ENCODE measurements around the gene CFAP70.
A peak's percentile ranks its signal among the peaks of the same experiment; 100 is the strongest.
"Not testable (repeated sequence)": the region's sequence is repeated elsewhere in the genome, so short reads cannot be mapped to it uniquely, and the experiment has no call there.

Gene CFAP70

GRCh38 chr10:73358331-73359279 is at the start of gene CFAP70:
CFAP70 (minus strand) TSS chr10:73358864; CDS start chr10:73354796, 4,068 bp downstream.
- DNase-seq (ENCODE audit: low spot score) = peak; percentile 93

- no peak for DNase-seq (ENCODE audit: low spot score)
These were observed 49.4 kb upstream of the CFAP70 start for GRCh38 chr10:73408061-73408460.

DNA sequence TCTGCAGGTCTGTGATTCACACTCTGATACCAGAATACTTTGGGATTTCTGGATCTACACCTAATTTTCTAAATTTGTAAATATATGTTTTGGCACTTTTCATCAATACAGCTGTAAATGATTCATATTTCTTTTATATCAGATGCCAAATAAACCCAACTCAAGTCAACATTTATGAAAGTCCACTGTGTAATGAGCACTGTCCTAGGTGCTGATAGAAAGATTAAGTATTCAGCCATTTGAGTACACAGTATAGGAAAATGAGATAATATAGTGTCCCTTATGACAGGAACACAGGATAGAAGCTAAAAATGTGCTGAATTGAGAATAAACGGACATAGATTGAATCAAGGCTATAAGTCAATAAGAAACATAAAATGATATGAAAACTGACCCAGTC is 48.8 kb upstream of the CFAP70 start:
- no peak for DNase-seq (ENCODE audit: low spot score)

DNA sequence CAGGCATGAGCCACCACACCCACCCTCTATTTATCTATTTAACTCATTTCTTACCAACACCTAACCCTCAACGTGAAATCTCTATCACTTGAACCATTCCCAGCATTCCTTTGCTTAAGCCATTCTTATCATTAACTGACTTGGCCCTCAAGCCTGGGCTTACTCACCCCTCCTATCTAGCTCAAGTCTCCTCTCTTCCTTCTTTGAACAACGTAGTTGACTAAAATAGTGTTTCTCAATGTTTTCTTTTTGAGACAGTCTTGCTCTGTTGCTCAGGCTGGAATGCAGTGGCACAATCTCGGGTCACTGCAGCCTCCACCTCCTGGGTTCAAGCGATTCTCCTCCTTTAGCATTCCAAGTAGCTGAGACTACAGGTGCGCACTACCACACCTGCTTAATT is 48.2 kb upstream of the CFAP70 start:
- no peak for DNase-seq (ENCODE audit: low spot score)

DNA sequence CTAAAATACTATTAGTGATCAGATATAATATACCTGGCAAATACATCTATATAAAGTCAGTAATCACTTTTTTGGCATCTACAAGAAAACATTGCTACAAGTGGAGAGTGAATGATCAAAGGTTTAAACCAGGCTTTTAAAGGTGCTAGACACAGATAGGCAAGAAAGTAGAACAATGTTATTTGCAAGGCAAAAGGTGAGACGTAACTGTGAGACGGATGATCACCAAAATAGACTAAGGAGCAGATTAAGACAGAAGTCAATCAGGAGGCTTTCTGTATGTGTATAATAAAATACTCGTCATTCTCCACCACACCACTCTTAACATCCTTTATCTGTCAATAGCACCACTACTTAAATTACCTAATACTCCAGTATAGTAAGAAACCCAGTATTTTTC is 46.9 kb upstream of the CFAP70 start:
- no peak for DNase-seq (ENCODE audit: low spot score)

DNA sequence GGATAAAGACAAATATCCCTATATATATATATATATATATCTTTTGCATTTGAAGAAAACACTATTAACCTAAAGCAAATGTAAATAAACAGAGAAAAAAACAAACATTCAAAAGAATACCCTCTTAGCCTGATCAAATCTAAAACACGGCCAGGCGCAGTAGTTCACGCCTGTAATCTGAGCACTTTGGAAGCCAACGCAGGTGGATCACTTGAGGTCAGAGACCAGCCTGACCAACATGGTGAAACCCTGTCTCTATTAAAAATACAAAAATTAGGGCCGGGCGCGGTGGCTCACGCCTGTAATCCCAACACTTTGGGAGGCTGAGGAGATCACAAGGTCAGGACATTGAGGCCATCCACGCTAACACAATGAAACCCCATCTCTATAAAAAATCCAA is 46.0 kb upstream of the CFAP70 start:
- DNase-seq (ENCODE audit: low spot score) = no peak

GRCh38 chr10:73401636-73402035 is 43.0 kb upstream of the CFAP70 start:
- no peak for DNase-seq (ENCODE audit: low spot score)

DNA sequence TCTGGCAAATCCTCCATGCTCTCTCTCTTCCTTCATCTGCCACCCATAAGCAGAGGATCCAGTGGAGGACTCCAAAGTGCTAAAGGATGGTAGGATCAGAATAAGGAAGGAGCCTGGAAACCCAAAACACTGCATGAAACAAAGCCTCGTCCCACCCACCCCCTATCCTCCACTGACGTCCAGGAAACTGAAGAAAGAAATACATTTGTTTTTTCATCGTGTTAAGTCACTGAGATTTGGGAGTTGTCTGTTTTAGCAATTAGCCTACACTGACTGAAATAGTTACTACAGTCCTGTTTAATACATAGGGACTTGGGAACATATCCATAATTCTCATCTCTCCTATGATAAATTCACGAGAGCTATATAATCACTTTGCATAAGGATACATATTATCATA is 40.4 kb upstream of the CFAP70 start:
- DNase-seq (ENCODE audit: low spot score) = no peak

DNA sequence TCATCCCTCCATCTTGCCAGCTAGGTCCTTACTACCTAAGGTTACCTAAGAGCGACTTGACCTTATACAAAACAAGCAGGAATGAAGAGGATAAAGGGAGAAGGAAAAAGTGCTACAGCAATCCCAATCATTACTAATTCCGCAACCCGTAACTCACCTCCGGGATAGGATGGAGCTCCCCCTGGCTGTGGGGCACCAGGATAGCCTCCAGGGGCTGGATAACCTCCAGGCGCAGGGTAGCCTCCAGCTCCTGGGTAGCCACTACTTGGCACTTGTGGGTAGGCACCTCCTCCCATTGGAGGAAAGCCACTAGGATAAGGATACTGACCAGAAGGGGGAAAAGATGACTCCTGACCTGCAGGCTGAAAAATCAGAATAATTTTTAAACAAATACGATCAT is 39.4 kb upstream of the CFAP70 start:
- DNase-seq (ENCODE audit: low spot score) = no peak

DNA sequence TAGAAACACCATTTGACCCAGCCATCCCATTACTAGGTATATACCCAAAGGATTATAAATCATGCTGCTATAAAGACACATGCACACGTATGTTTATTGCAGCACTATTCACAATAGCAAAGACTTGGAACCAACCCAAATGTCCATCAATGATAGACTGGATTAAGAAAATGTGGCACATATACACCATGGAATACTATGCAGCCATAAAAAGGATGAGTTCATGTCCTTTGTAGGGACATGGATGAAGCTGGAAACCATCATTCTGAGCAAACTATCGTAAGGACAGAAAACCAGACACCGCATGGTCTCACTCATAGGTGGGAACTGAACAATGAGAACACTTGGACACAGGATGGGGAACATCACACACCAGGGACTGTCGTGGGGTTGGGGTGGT is 35.7 kb upstream of the CFAP70 start:
- DNase-seq (ENCODE audit: low spot score) = not testable (repeated sequence)

DNA sequence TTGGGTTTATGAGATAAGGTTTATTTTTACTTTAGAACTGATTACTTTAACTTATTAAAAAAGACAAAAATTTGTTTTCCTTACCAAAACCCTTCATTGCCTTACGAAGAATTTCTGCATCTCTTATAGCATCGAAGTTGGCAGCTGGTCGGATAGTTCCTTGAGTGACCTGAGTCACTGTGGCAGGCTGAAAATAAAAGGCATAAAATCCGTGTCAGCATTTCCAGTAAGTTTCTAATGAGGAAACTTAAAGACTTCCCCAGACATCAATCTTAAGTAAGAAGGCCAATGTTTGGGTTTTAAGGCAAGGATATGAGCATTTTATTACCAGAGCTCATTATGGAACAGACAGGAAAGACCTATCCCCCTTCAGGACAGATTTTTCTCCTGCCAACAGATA is 29.6 kb upstream of the CFAP70 start:
- no peak for DNase-seq (ENCODE audit: low spot score)

DNA sequence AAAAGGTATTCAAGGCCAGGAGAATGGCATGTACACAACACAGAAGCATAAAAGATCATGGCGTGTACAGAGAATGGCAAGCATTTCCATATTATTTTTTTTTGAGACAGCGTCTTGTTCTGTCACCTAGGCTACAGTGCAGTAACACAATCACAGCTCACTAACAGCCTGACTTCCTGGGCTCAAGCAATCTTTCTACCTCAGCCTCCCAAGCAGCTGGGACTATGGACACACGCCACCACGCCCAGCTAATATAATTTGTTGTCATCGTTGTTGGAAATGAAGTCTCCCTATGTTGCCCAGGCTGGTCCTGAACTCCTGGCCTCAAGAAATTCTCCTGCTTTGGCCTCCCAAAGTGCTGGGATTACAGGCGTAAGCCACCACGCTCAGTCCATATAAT is 27.9 kb upstream of the CFAP70 start:
- no peak for DNase-seq (ENCODE audit: low spot score)

DNA sequence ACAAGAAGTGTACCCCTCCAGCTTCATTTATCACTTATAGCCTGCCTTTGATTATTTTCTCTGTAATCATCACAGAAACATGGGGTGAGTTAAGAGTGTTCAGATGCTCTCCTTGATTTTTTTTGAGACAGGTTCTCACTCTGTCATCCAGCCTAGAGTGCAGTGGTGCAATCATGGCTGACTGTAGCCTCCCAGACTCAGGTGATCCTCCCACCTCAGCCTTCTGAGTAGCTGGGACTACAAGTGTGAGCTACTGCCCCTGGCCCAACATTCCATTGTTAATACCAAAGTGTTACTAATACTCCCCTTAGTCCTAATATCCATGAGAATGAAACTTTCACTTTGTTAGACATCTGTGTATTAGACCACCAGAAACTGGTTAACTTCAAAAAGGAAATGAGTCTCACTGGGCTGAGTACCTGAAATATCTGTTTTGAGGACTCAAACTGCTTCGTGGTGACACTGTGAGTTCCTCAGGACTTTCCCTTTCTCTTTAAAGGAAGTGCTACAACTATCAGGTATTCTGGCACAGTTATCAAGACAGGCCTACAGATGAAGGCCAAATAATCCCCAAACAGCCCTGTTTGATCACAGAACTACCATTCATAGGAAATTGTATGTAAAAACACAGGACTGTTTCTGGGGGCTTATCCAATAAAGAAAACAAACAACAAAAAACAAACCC is 20.5 kb upstream of the CFAP70 start:
- DNase-seq (ENCODE audit: low spot score) = no peak

- DNase-seq (ENCODE audit: low spot score) = no peak
These were observed 18.0 kb upstream of the CFAP70 start for GRCh38 chr10:73376679-73377078.

GRCh38 chr10:73368238-73368637 is 9.6 kb upstream of the CFAP70 start:
- no peak for DNase-seq (ENCODE audit: low spot score)

- no peak for DNase-seq (ENCODE audit: low spot score)
These were observed 8.0 kb upstream of the CFAP70 start for GRCh38 chr10:73366381-73367298.

DNA sequence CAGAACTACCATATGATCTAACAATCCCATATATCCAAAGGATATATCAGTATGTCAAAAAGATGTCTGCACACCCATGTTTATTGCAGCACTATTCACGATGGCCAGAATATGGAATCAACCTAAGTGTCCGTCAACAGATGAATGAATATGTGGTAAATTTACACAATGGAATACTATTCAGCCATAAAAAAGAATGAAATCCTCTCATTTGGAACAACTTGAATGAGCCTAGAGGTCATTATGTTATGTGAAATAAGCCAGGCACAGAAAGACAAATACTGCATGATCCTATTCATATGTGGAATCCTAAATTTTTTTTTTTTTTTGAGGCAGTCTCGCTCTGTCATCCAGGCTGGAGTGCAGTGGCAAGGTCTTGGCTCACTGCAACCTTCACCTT is 6.3 kb upstream of the CFAP70 start:
- DNase-seq (ENCODE audit: low spot score) = no peak

DNA sequence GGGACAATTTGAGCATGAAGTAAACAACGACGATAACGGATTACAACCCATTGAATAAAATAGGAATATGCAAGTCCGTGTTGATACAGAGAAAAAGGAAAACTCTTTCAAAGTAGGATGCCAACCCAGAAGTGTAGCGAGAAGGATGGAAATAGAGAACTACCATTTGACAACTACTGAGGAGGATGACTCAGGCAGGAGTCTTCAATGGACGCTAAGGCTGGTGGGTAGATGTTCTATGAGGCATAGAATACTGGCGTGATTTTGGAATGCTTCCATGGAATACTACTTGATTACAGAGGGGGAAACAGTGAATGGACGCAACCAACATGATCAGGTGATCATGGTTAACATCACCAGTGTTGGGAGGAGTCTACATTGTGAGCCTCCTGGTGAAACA is 828 bp upstream of the CFAP70 start:
- DNase-seq (ENCODE audit: low spot score) = no peak

GRCh38 chr10:73357821-73358220 is 843 bp downstream of the CFAP70 start:
- no peak for DNase-seq (ENCODE audit: low spot score)

GRCh38 chr10:73357166-73357565 is 1.5 kb downstream of the CFAP70 start:
- DNase-seq (ENCODE audit: low spot score) = no peak

DNA sequence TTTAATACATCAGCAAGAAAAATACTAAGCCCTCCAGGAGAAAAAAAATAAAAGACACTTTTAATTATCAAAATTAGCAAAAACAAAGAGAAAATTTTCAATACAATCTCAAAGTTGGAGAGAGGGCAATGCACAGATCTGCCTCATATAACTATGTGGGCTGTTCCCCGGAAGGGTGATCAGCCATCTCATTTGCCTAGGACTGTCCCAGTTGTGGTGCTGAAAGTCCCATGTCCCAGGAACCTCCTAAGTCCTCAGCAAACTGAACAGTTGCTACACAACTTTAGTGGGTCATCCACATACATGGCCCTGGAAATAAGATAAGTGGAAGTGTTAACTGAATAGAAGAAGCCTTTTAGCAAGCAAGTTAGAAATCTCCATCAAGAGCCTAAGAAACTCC is 14.4 kb downstream of the CFAP70 start:
- DNase-seq (ENCODE audit: low spot score) = no peak

- DNase-seq (ENCODE audit: low spot score) = no peak
These were observed 18.5 kb downstream of the CFAP70 start for GRCh38 chr10:73340121-73340520.
